Activated naive CD4-positive, alpha-beta T cell treated with anti-CD3 and anti-CD28 coated beads, Interleukin-2, amount 50 U/mL, for 16 hours (primary cell): ENCODE results near the gene SH3TC2.

Source experiments
- DNase-seq: peaks from one replicate; pipeline ENCODE4 v3.0.0-alpha.2; 2020

SH3TC2 gene

GRCh38 chr5:149056616-149057165 lies 6.2 kb downstream of the SH3TC2 start:
- no peak for DNase-seq

- DNase-seq, result no peak
These were observed 8.4 kb downstream of the SH3TC2 start for GRCh38 chr5:149054416-149054815.

- DNase-seq, result no peak
These were observed 9.7 kb downstream of the SH3TC2 start for GRCh38 chr5:149053072-149053695.

DNA sequence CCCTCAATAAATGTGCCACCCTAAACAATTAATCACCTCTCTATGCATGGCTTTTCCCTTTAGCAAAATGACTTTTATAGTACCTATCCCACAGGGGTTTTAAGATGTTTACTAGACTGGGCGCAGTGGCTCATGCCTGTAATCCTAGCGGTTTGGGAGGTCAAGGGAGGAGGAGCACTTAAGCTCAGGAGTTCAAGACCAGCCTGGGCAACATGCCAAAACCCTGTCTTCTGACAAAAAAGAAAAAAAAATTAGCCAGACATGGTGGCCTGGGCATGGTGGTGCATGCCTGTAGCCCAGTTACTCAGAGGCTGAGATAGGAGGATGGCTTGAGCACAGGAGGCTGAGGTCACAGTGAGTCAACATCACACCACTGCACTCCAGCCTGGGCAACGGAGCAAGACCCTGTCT lies 13.5 kb downstream of the SH3TC2 start:
- DNase-seq, result no peak

DNA sequence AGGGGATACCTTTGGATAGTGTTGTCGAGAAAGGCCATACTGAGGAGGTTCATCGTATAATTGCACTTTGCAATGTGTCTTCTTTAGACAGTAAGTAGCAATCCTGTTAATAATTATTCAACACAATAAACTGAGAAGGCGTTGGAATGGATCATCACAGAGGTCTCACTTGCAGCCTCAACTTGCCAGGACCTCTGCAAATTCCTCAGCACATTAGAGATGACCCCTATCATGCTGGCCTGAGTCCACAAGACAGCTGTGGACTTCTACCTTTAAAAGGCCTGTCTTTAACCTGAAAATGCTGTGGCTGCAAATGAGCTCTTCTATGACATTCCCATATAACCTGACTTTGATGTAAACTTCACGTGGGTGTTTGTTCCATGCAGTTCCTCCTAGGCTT lies 14.1 kb downstream of the SH3TC2 start:
- DNase-seq, result no peak

- no peak for DNase-seq
These were observed 15.4 kb downstream of the SH3TC2 start for GRCh38 chr5:149047462-149047861.

GRCh38 chr5:149046196-149046829 lies 16.5 kb downstream of the SH3TC2 start:
- no peak for DNase-seq

DNA sequence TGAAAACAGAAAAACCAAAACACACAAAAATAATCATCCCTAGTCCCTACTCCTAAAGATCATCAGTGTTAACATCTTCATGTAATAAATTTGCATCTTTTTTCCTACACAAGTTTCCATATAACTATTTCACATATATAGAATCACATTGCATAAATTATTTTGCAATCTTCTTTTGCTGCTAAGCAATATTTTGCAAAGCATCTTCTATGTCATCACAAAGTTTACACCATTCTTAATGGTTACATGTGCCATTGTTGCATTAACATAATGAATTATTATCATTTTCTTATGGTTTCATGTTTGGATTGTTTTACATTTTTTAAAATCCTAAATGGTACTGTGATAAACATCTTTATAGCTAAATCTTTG lies 17.8 kb downstream of the SH3TC2 start:
- no peak for DNase-seq

DNA sequence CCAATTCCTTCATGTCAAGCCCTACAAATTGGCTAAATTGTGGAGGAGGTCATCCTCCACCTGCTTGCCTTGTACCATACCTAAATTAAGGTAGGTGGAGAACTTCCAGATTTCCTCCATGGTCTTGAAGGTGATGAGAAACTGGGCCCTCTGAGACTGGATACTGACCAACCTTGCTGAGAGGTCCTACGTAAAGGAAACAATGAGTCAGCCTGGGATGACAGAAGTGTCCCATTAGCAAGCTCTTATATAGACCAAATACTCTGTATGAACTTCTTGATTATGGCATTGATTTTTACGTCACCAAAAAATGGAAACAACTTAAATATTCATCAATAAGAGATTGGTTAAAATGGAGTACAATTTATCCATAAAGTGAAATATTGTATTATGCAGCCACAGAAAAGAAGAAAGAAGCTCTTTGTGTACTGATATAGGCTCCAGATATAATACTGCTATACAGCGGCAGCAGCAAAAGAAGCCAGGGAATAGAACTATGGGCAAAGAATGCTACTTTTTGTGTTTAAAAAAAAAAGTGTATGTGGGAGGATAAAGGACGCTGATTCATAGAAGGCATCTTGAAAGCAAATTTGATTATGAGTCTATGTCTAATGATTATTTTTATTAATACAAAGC lies 18.3 kb downstream of the SH3TC2 start:
- no peak for DNase-seq

GRCh38 chr5:149043641-149044040 lies 19.2 kb downstream of the SH3TC2 start:
- DNase-seq, result no peak

GRCh38 chr5:149042865-149043264 lies 20.0 kb downstream of the SH3TC2 start:
- no peak for DNase-seq

GRCh38 chr5:149041242-149041641 lies 21.6 kb downstream of the SH3TC2 start:
- DNase-seq, result no peak

- no peak for DNase-seq
These were observed 22.4 kb downstream of the SH3TC2 start for GRCh38 chr5:149040421-149040820.

DNA sequence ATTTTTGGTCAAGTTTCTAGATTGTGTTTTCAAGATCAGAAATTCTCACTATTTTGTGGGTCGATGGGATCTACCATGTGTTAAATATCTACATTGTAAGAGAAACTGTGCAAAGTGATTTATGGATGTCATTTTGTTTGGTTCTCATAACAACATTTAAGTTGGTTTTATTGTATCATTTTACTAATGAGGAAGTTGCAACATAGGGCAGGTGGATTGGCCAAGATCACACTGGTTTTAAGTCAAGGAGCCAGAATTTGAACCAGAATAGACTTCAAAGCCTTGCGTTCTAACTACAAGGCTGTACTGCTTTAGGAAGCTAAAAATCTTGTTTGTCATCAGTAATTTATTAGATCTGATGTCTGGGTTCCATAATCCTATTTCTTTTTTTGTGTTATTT lies 23.4 kb downstream of the SH3TC2 start:
- no peak for DNase-seq

DNA sequence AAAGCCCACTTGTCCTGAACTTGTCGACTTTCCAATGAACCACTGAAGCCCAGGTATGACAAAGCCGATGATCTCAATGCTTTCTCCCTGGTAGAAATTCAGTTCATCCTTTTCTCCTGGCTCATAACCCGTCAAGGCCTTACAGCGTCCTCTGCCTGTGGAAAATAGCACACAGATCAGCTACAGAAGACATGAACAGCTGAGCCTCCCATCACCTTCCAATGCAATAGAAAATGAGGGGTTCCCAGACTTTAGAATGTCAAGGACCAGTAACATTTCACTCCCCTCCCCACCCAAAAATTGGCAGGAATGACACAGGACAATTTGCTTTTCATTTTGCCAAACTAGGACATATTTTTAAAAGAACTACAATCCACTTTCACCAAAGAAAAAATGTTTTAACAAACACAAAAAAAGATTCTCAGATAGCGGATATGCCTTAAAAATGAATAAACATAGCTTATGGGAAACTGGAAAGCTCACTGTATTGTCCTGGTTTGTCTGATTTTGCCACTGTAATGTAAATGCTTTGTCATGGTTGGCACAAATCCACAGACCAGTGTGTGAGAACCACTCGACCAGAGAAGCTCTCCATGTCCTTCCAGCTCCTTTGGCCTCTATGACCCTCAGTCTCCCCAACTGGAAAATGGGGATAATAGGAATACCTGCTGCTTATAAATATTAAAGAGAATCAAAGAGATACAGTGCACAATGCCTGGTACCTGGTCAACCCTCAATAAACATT lies 24.4 kb downstream of the SH3TC2 start:
- no peak for DNase-seq

DNA sequence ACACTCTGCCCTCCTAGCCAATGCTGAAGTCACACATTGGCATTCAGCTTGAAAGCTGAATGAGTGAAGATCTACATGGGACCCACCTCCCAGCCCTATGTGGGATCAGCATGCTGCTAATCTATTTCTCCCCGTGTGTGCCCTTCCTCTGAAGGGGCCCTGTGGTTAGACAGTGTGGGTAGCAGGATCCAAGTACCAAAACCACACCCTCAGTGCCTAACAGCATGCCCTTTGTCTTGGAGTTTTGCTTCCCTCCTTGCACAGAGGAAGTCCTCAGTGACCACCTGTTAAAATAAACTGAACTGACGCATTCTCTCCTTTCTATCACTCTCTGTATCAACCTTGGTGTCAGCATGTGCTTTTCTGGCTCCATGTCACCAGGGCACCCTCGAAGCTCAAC lies 25.0 kb downstream of the SH3TC2 start:
- no peak for DNase-seq

DNA sequence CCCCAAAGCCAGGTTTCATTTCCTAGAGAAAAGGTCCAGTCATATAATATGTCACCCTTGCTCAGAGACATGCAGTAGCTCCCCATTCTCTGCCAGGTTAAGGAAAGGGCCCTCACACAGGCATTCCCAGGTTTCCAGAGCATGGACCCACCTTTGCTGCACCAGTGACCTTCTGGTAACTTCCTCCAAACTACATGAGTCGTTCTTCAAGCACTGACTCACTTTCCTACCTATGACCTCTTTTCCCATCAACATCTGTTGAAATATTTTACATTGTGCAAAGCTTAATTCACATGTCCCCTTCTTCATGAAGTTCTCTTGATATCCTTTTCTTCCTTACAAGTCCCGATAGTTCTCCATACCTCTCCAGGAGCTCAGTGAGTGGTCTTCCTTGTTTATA lies 25.9 kb downstream of the SH3TC2 start:
- DNase-seq, result no peak

DNA sequence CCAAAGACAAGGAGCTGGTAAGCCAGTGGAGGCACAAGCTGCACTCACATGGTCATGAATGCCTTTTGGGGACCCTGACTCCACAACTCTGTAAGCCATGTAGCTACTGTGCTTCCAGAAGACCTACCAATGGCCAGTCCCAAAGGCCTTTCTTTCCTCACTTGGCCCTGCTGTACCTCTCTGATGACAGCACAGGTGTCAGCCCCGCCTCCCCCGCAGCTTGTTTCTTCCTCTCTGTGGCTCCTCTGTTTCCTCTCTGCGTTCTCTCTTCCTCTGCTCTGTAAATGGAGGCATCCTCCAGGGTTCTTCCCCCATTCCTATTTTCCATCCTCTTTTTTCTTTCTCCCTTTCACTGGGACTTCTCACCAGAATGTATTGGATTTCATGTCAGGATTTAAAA lies 26.7 kb downstream of the SH3TC2 start:
- DNase-seq, result no peak

DNA sequence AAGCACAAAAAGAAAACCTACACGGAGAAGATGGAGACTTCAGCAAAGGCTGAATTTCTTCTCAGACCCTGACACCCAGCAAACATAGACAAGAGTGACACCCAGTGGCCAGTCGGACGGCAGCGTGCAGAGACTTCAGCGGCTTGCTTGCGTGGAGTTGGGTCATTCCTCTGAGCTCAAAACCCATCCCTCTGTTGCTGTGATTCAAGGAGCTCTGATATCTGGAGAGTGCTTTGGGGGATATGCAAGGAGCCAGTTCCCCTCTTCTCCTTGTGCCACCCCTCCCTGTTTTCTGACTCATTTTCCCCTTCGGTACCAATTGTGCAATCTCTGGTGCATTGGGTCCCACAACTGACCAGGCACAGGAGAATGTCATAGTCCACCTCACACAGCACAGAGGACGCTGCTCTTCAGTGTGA lies 27.5 kb downstream of the SH3TC2 start:
- peak; percentile 69 for DNase-seq

GRCh38 chr5:149030838-149031397 lies 31.9 kb downstream of the SH3TC2 start:
- no peak for DNase-seq

GRCh38 chr5:149030392-149030791 lies 32.5 kb downstream of the SH3TC2 start:
- no peak for DNase-seq

GRCh38 chr5:149028984-149029383 lies 33.9 kb downstream of the SH3TC2 start:
- DNase-seq, result no peak

DNA sequence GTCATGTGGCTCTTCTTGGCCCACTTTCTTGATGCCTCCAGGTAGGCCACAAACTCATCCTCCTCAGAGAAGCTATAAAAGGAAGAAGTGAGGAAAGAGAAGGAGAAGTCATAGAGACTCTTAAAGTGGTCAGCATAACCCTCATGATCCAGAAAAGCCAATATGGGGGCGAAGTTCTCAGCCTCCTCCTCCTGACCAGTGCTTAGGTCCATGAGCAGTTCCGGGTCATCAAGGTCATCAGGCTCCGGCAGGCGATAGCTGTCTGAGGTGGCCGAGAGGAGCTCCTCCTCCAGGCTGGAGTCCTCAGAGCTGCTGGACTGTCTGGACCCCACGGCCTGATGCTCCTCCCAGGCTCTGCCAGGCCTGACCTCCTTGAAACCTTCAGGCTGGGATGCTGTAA lies 34.7 kb downstream of the SH3TC2 start:
- no peak for DNase-seq
